OCI-LY3 (cell line): ENCODE data around the gene PRICKLE1.

Experiments used
- CTCF ChIP-seq: fragments of 200-600, 300-600 bp; sonication (generic); IDR thresholded peaks from 2 replicates; pipeline ENCODE4 v1.5.1; 2014; ENCODE audit warnings: antibody characterized with exemption, low read length, low read depth
- EZH2phosphoT487 ChIP-seq: fragments of 200-600 bp; shearing (Covaris generic); IDR thresholded peaks from 2 replicates; pipeline ENCODE4 v1.6.1; 2018; ENCODE audit warnings: antibody characterized with exemption, mixed run types, low read depth

GRCh38 chr12:42557586-42558172 is 31.9 kb downstream of the PRICKLE1 start:
- no peak for TF ChIP-seq CTCF
- TF ChIP-seq EZH2phosphoT487: no peak
